K562 (cell line): ENCODE measurements around the gene ADGRB2. TPM values are rescaled to one million over a fixed set of nuclear protein-coding genes. Genes with fewer than 3 reads are reported as not detected.

Source experiments
- ATAC-seq: fragments of 200-7000 bp; cut with Tn5 transposase; 3 replicates; pipeline ENCODE4 v1.9.1; 2020; ENCODE audit warnings: moderate library complexity
- BruUV-seq: library from RNA; stranded (reverse); fragments of 400-500 nt; replicated peaks from 2 replicates; lab custom pipeline; 2021; lab: Mats Ljungman, UMichigan
- CTCF ChIA-PET: fragments of 300-600 bp; formaldehyde crosslinking; extraction: SDS; loops from one replicate; lab custom pipeline; 2021; ENCODE audit warnings: low intra/inter-chr PET ratio; lab: Yijun Ruan, JAX
- POLR2A ChIA-PET: fragments of 300-600, 350-650 bp; sonication (Branson Sonifier 250); formaldehyde crosslinking; extraction: SDS; loops from one replicate; lab custom pipeline; 2021; ENCODE audit warnings: antibody characterized with exemption, inconsistent platforms; lab: Yijun Ruan, JAX
- DNase-seq, 4 experiments: peaks; one replicate each; pipeline versions ENCODE4 v3.0.0 to v3.0.0-alpha.2; 2011 to 2018; ENCODE audit warnings: low spot score in 3 of 4, mixed read lengths in 3 of 4; ENCODE audit errors: extremely low read depth in 1 of 4
- FAIRE-seq: peaks from 2 replicates; lab custom pipeline; 2011; peaks lifted over from hg19 to GRCh38; lab: Jason Lieb, UNC
- H2AFZ ChIP-seq: 2 replicates; pipeline ENCODE4 v1.6.0; 2011; ENCODE audit warnings: low read depth, low read length, control low read depth, inconsistent platforms
- H3K27ac ChIP-seq: fragments of 200-600 bp; 3 replicates; pipeline ENCODE4 v1.8.0; 2011; ENCODE audit warnings: low read depth, mild to moderate bottlenecking, control low read depth, inconsistent platforms, low read length, moderate library complexity, mixed read lengths; ENCODE audit errors: extremely low read depth
- H3K27me3 ChIP-seq, 2 experiments: fragments of 300-600 bp in 1 of 2; 2 replicates in 1 of 2; 3 replicates in 1 of 2; pipeline versions ENCODE4 v1.6.0 to v1.8.0; 2011; ENCODE audit warnings: inconsistent platforms in 2 of 2, low read length in 2 of 2, mild to moderate bottlenecking in 1 of 2, mixed read lengths in 1 of 2, moderate library complexity in 1 of 2; ENCODE audit not compliant: control insufficient read depth in 2 of 2, insufficient read depth in 2 of 2
- H3K36me3 ChIP-seq: fragments of 300-600 bp; 3 replicates; pipeline ENCODE4 v1.8.0; 2011; ENCODE audit warnings: mild to moderate bottlenecking, low read length, inconsistent platforms; ENCODE audit not compliant: control insufficient read depth, insufficient read depth
- H3K4me1 ChIP-seq, 2 experiments: fragments of 200-600 bp in 1 of 2; replicated peaks in 1 of 2; 2 replicates in 1 of 2; 3 replicates in 1 of 2; pipeline versions ENCODE4 v1.5.1 to v1.8.0; 2011; ENCODE audit warnings: inconsistent platforms in 2 of 2, low read length in 2 of 2, mild to moderate bottlenecking in 1 of 2, mixed read lengths in 1 of 2, moderate library complexity in 1 of 2; ENCODE audit not compliant: control insufficient read depth in 2 of 2, insufficient read depth in 2 of 2
- H3K4me2 ChIP-seq: 2 replicates; pipeline ENCODE4 v1.6.1; 2011; ENCODE audit warnings: low read length, control low read depth, inconsistent platforms, mixed read lengths; ENCODE audit not compliant: insufficient read depth
- H3K4me3 ChIP-seq: fragments of 200-600 bp; sonication (generic), shearing (Covaris generic); 2 replicates; pipeline ENCODE4 v1.5.1; 2016; ENCODE audit warnings: control low read depth, inconsistent platforms
- H3K79me2 ChIP-seq: fragments of 200-600 bp; 3 replicates; pipeline ENCODE4 v1.8.0; 2011; ENCODE audit warnings: low read length, inconsistent platforms; ENCODE audit not compliant: control insufficient read depth, insufficient read depth
- H3K9ac ChIP-seq, 2 experiments: 2 replicates each; pipeline versions ENCODE4 v1.6.0 to v1.6.1; 2011; ENCODE audit warnings: low read depth in 2 of 2, low read length in 2 of 2, control low read depth in 1 of 2, inconsistent platforms in 1 of 2, mild to moderate bottlenecking in 1 of 2, mixed read lengths in 1 of 2; ENCODE audit not compliant: insufficient read depth in 1 of 2
- H3K9me1 ChIP-seq: one replicate; pipeline ENCODE4 v1.6.0; 2011; ENCODE audit warnings: inconsistent platforms, mild to moderate bottlenecking, low read length, moderate library complexity; ENCODE audit not compliant: control insufficient read depth, insufficient read depth
- H3K9me3 ChIP-seq: replicated peaks from 2 replicates; pipeline ENCODE4 v1.5.1; 2011; ENCODE audit warnings: low read depth, low read length, inconsistent platforms; ENCODE audit not compliant: control insufficient read depth, insufficient read depth
- H4K20me1 ChIP-seq: replicated peaks from 2 replicates; pipeline ENCODE4 v1.6.1; 2011; ENCODE audit warnings: low read length, inconsistent platforms, mixed read lengths; ENCODE audit not compliant: control insufficient read depth, insufficient read depth
- ASH1L ChIP-seq: fragments of 450-650 bp; IDR thresholded peaks from 2 replicates; pipeline ENCODE4 v1.6.1; 2018; ENCODE audit warnings: borderline replicate concordance, mild to moderate bottlenecking, low read depth; ENCODE audit not compliant: partially characterized antibody
- BDP1 ChIP-seq: IDR thresholded peaks from 3 replicates; pipeline ENCODE4 v1.6.1; 2011; ENCODE audit not compliant: insufficient read length, insufficient read depth
- CBFA2T2 ChIP-seq: fragments of 450-650 bp; conservative IDR thresholded peaks from 2 replicates; pipeline ENCODE4 v1.6.1; 2017; ENCODE audit warnings: mild to moderate bottlenecking
- E2F3 ChIP-seq: fragments of 250-450 bp; sonication (Bioruptor Pico); IDR thresholded peaks from 2 replicates; pipeline ENCODE4 v1.4.0; 2020; ENCODE audit warnings: mild to moderate bottlenecking
- FOXK2 ChIP-seq, 2 experiments: fragments of 450-650 bp; IDR thresholded peaks in 1 of 2; conservative IDR thresholded peaks in 1 of 2; 2 replicates each; pipeline ENCODE4 v1.6.1; 2016; ENCODE audit warnings: low read depth in 2 of 2, mild to moderate bottlenecking in 1 of 2
- HDAC1 ChIP-seq, 2 experiments: fragments of 450-650 bp; IDR thresholded peaks; 2 replicates each; pipeline ENCODE4 v1.6.1; 2016 to 2017; ENCODE audit warnings: inconsistent platforms in 1 of 2, mild to moderate bottlenecking in 1 of 2, moderate library complexity in 1 of 2
- MIER1 ChIP-seq: fragments of 450-650 bp; IDR thresholded peaks from 2 replicates; pipeline ENCODE4 v1.6.1; 2016; ENCODE audit warnings: antibody characterized with exemption, mild to moderate bottlenecking, low read depth
- NCOR1 ChIP-seq: fragments of 450-650 bp; IDR thresholded peaks from 2 replicates; pipeline ENCODE4 v1.6.1; 2016; ENCODE audit warnings: mild to moderate bottlenecking, moderate library complexity
- NONO ChIP-seq, 2 experiments: fragments of 200-400 bp in 1 of 2; fragments of 450-650 bp in 1 of 2; formaldehyde crosslinking in 1 of 2; IDR thresholded peaks; 2 replicates each; pipeline ENCODE4 v1.6.1; 2017; ENCODE audit warnings: low read depth in 2 of 2, mild to moderate bottlenecking in 2 of 2, moderate library complexity in 2 of 2, low read length in 1 of 2
- RBM15 ChIP-seq: fragments of 200-400 bp; formaldehyde crosslinking; IDR thresholded peaks from 2 replicates; pipeline ENCODE4 v1.6.1; 2018; ENCODE audit warnings: mild to moderate bottlenecking, low read length, moderate library complexity; ENCODE audit not compliant: insufficient read depth
- RBM39 ChIP-seq: fragments of 200-400 bp; formaldehyde crosslinking; optimal IDR thresholded peaks from 2 replicates; pipeline ENCODE3; 2018; ENCODE audit warnings: low read depth, low read length
- SIN3A ChIP-seq, 2 experiments: fragments of 150-350 bp in 1 of 2; IDR thresholded peaks; 2 replicates each; pipeline ENCODE4 v1.6.1; 2011 to 2016; ENCODE audit warnings: borderline replicate concordance in 2 of 2, low read depth in 2 of 2, low read length in 2 of 2, mild to moderate bottlenecking in 2 of 2, moderate library complexity in 2 of 2; ENCODE audit not compliant: control insufficient read depth in 1 of 2
- SMAD3 ChIP-seq: fragments of 450-650 bp; formaldehyde crosslinking; conservative IDR thresholded peaks from 2 replicates; pipeline ENCODE4 v1.4.0; 2020; ENCODE audit warnings: mild to moderate bottlenecking
- SMARCC2 ChIP-seq: fragments of 450-650 bp; IDR thresholded peaks from 2 replicates; pipeline ENCODE4 v1.6.1; 2017; ENCODE audit warnings: antibody characterized with exemption, moderate library complexity, mild to moderate bottlenecking, low read depth
- TEAD1 ChIP-seq, 2 experiments: fragments of 450-650 bp in 1 of 2; sonication (generic) in 1 of 2; formaldehyde crosslinking; IDR thresholded peaks; 2 replicates each; pipeline versions ENCODE4 v1.4.0 to v1.8.0; 2020 to 2022; ENCODE audit warnings: mild to moderate bottlenecking in 2 of 2, missing genetic modification reagents in 1 of 2
- ZNF282 ChIP-seq: sonication (generic); formaldehyde crosslinking; IDR thresholded peaks from 2 replicates; pipeline ENCODE4 v1.8.1; 2023; ENCODE audit warnings: missing genetic modification reagents
- ZNF507 ChIP-seq: conservative IDR thresholded peaks from 2 replicates; pipeline ENCODE4 v1.6.1; 2017; ENCODE audit warnings: missing genetic modification characterization, missing compliant biosample characterization
- ZNF561 ChIP-seq: fragments of 450-650 bp; formaldehyde crosslinking; conservative IDR thresholded peaks from 2 replicates; pipeline ENCODE4 v1.4.0; 2020; ENCODE audit warnings: mild to moderate bottlenecking, moderate library complexity
- WGBS: fragments of 100-300 bp; shearing (Covaris generic); methylation state at CpG from one replicate; pipeline ENCODE4 v1.1.6; 2016; ENCODE audit warnings: low coverage, mixed read lengths; ENCODE audit not compliant: insufficient coverage; ENCODE audit errors: missing lambda C conversion rate; 5-methylcytosine and 5-hydroxymethylcytosine counted together
- in situ Hi-C: fragments of 300-500 bp; cut with MboI; formaldehyde crosslinking; loops from 4 replicates; pipeline ENCODE4 v1.15.0; 2018; ENCODE audit warnings: inconsistent platforms, mixed read lengths
- intact Hi-C: fragments of 100-400 bp; cut with micrococcal nuclease; formaldehyde crosslinking; loops from 2 replicates; pipeline ENCODE4 v1.14.2; 2022
- polyA plus RNA-seq, 8 experiments: library from polyadenylated mRNA; depleted of rRNA in 4 of 8; stranded (reverse) in 5 of 8; unstranded in 3 of 8; fragments of >200 nt; fragmentation: Nextera tagmentation in 2 of 8; fragmentation: Illumina TruSeq in 1 of 8; extraction: Ambion mirVana in 2 of 8; extraction: Trizol in 1 of 8; gene quantifications; 2 replicates each; pipeline versions ENCODE4 v1.2.1 to v1.2.3, GENCODE V29; 2011 to 2014; ENCODE audit warnings: inconsistent platforms in 1 of 8, missing spikeins in 1 of 8
- total RNA-seq, 7 experiments: library from RNA; depleted of rRNA in 6 of 7; stranded (reverse); fragments of >200 nt in 6 of 7; fragmentation: Illumina TruSeq in 2 of 7; extraction: Trizol in 2 of 7; gene quantifications; 2 replicates each; pipeline versions ENCODE4 v1.2.1 to v1.2.3, GENCODE V29; 2011 to 2021; ENCODE audit warnings: low replicate concordance in 1 of 7
- TF ChIP-seq, protein P1 (sequence below): fragments of 450-650 bp; formaldehyde crosslinking; IDR thresholded peaks from 2 replicates; pipeline ENCODE4 v1.4.0; 2022; ENCODE audit warnings: missing genetic modification characterization
- TF ChIP-seq, protein P2 (sequence below): fragments of 450-650 bp; formaldehyde crosslinking; conservative IDR thresholded peaks from 2 replicates; pipeline ENCODE4 v1.4.0; 2022; ENCODE audit warnings: mild to moderate bottlenecking, missing genetic modification characterization

The ADGRB2 gene
- total and polyA plus RNA-seq, 9 of the 15 experiments (the other 6 are each of a cell fraction or from before 2014, with no cell fraction given) = 0.04 to 0.23 (median 0.20) TPM; not detected in 2

DNA sequence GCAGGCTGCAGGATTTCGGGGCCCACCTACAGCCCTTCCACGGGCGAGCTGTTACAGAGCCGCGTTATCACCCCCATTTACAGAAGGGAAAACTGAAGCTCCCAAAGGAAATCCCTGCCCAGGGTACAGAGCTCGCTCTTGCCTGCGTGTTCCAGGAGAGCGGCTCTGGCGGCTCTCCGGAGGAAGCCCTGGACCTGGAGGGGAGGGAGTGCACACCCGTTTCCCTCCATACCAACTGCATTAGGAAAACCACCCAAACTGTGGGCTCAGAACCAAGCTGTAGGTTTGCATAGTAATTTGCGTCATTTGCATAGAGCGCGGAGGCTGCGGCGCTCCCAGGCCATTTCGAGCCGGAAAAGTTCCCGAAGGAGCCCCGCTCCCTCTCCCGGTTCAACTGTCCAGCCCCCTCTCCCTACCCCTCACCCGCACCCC, 24.7 kb upstream of the ADGRB2 start:
- FAIRE-seq (no peak), DNase-seq (peak in 1 of 4 experiments; percentile 28), ATAC-seq (peak; percentile 58)
- Histone ChIP-seq H3K4me2 (peak overlapping the region; percentile 96), H3K36me3 (no peaks in the 10 kb centered on the region), H3K9me3 (no peaks in the 10 kb centered on the region), H4K20me1 (peaks cover 4% of the 10 kb centered on the region), H2AFZ (peak overlapping the region; percentile 100), H3K27ac (peak overlapping the region; percentile 89; the same call in 2 of the 3 replicates), H3K9ac (peak overlapping the region; percentile 93 to 95; a peak in 3 of 4 replicates), H3K4me1 (peaks cover 9 to 29% of the 10 kb centered on the region in 2 experiments; a peak in 4 of 5 replicates), H3K27me3 (peaks cover 16 to 42% of the 10 kb centered on the region in 2 experiments), H3K79me2 (no peaks in the 10 kb centered on the region), H3K4me3 (peak overlapping the region; percentile 57), H3K9me1 (peaks cover 4% of the 10 kb centered on the region)
- ChIA-PET POLR2A (interaction anchor here (0.6 to 1.5 kb wide), 20 partner anchors 8 to 285 kb away, joined by 3 to 9 read pairs (median 3); partner anchors contain the start of genes KHDRBS1, PEF1 and PTP4A2), CTCF (interaction anchor here (0.5 to 3.1 kb wide), 7 partner anchors 24 to 605 kb away, joined by 3 to 48 read pairs (median 7); no protein-coding TSS in a partner anchor)
- WGBS = 1% methylated on average over 17 of the region's 22 CpGs
- no TSS peak for BruUV-seq
- in situ Hi-C loops (no loop called here), intact Hi-C loops (loop anchor here (1.0 to 10.0 kb wide), 5 partner anchors 24 to 276 kb away; no protein-coding TSS in a partner anchor)
- TF ChIP-seq RBM39 (no peak), MIER1 (0 out of 2 replicates have a peak, but pooled peaks have one; percentile 4), NCOR1 (no peak), HDAC1 (IDR thresholded peaks at IDR 0.05) (no peak), SMAD3 (CRISPR knock-in tag) (no peak), CBFA2T2 (no peak), ZNF282 (no peak), NONO (IDR thresholded peaks at IDR 0.05; ENCODE audit: low read depth in 2 of 2, low read length in 1 of 2) (no peak), FOXK2 (conservative IDR thresholded peaks at IDR 0.05 in 1 of 2, IDR thresholded peaks at IDR 0.05 in 1 of 2; ENCODE audit: low read depth in 2 of 2) (no peak), SMARCC2 (no peak), SIN3A (IDR thresholded peaks at IDR 0.05; ENCODE audit: borderline replicate concordance in 2 of 2, control insufficient read depth in 1 of 2, low read depth in 2 of 2, low read length in 2 of 2) (no peak), E2F3 (no peak), BDP1 (no peak), ZNF561 (no peak), RBM15 (no peak), ASH1L (no peak), ZNF507 (tag) (no peak), TEAD1 (CRISPR knock-in tag; IDR thresholded peaks at IDR 0.05) (peak in 1 of 2 experiments; percentile 14; a peak in 1 of 4 replicates)
- TF ChIP-seq, protein P1, sequence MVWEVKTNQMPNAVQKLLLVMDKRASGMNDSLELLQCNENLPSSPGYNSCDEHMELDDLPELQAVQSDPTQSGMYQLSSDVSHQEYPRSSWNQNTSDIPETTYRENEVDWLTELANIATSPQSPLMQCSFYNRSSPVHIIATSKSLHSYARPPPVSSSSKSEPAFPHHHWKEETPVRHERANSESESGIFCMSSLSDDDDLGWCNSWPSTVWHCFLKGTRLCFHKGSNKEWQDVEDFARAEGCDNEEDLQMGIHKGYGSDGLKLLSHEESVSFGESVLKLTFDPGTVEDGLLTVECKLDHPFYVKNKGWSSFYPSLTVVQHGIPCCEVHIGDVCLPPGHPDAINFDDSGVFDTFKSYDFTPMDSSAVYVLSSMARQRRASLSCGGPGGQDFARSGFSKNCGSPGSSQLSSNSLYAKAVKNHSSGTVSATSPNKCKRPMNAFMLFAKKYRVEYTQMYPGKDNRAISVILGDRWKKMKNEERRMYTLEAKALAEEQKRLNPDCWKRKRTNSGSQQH = no peak
- TF ChIP-seq, protein P2, sequence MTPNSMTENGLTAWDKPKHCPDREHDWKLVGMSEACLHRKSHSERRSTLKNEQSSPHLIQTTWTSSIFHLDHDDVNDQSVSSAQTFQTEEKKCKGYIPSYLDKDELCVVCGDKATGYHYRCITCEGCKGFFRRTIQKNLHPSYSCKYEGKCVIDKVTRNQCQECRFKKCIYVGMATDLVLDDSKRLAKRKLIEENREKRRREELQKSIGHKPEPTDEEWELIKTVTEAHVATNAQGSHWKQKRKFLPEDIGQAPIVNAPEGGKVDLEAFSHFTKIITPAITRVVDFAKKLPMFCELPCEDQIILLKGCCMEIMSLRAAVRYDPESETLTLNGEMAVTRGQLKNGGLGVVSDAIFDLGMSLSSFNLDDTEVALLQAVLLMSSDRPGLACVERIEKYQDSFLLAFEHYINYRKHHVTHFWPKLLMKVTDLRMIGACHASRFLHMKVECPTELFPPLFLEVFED (CRISPR knock-in tag) = no peak
